AG09319 (cell line): ENCODE results near the gene SMS.

Experiments used
- DNase-seq: peaks from one replicate; pipeline ENCODE4 v3.0.0-alpha.2; 2010; ENCODE audit warnings: low read depth; ENCODE audit errors: extremely low read depth
- TF ChIP-seq, protein P1 (sequence below): IDR thresholded peaks from 2 replicates; pipeline ENCODE4 v1.5.1; 2011; ENCODE audit warnings: low read depth, mild to moderate bottlenecking, inconsistent platforms, low read length, moderate library complexity

The SMS gene

DNA sequence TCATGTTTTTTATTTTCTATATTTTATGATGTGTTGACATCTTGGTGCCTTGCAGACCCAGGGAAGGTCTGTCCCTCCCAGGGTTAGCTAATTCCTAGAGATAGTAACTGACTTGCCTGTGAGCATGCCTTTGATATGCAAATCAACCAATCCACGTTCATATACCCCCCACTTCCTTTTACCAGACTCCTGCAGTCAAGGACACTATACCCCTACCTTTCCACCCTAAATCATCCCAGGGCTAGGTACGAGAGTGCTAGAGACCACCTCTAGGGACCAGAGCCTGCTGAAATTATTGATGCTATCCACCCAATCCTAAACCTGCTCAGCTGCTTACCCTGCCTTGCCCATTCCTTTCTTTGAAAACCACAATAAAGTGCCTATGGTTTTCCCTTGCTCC lies 84.1 kb downstream of the SMS start:
- no peak for DNase-seq
- TF ChIP-seq, protein P1, sequence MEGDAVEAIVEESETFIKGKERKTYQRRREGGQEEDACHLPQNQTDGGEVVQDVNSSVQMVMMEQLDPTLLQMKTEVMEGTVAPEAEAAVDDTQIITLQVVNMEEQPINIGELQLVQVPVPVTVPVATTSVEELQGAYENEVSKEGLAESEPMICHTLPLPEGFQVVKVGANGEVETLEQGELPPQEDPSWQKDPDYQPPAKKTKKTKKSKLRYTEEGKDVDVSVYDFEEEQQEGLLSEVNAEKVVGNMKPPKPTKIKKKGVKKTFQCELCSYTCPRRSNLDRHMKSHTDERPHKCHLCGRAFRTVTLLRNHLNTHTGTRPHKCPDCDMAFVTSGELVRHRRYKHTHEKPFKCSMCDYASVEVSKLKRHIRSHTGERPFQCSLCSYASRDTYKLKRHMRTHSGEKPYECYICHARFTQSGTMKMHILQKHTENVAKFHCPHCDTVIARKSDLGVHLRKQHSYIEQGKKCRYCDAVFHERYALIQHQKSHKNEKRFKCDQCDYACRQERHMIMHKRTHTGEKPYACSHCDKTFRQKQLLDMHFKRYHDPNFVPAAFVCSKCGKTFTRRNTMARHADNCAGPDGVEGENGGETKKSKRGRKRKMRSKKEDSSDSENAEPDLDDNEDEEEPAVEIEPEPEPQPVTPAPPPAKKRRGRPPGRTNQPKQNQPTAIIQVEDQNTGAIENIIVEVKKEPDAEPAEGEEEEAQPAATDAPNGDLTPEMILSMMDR, result no peak

DNA sequence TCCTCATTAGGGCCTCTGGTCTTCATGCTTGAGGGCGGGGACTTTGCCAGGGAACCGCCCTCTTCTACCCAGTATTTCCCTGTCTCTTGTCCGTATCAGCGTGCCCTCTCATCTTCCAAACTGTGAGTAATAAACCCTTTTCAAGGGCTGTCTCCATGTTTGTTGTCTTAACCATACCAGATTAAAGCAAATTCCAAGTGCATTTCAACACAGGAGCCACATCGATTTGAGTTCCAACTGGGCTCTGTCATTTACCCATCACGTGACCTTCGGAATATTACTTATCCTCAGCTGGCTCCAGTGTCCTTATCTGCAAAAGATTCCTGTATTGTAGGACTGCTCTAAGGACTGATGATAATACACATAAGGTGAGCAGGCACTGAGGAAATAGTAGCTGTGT lies 85.2 kb downstream of the SMS start:
- DNase-seq, result no peak
- TF ChIP-seq, protein P1, result no peak

DNA sequence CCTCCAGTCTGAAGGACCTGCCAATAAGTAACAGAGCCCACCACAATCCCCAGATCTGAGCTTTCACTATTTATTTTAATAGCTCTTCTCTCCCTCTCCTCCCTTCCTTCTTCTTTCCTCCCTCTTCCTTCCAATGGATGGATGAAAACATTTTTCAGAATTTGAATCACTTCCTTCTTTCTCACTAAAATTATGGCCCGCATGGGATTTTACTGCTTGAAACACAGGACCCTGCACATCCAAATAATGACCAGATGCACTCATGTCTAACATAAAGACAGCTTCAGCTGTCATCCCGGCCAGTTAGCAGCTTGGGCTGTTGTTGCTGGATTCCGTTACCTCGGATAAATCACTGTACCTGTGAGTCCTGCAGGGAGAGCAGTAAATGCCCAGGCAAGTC lies 86.2 kb downstream of the SMS start:
- DNase-seq, result no peak
- TF ChIP-seq, protein P1, result no peak

DNA sequence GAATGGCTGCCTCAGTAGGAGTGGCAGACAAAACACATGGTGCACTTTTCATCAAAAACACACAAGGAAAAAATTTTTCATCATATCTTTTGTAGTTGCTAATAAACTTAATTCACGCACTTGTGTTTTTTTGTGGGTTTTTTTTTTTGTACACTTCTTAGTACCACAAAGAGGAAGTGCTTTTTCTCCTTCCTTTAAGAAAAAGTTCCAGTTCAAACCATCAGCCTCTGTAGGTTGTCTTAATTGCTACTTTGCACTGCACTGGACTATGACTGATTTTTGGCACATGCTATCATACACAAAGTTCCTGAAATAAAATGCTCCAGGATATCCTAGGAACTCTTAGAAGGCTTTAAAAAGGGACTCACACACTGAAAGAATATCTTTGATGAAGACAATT lies 91.6 kb downstream of the SMS start, which contains the start of gene PHEX:
TSS of gene PHEX (plus strand) at position 242 of the 400 bp plus-strand sequence. CDS start 681 bp downstream, outside the sequence.
- no peak for DNase-seq

DNA sequence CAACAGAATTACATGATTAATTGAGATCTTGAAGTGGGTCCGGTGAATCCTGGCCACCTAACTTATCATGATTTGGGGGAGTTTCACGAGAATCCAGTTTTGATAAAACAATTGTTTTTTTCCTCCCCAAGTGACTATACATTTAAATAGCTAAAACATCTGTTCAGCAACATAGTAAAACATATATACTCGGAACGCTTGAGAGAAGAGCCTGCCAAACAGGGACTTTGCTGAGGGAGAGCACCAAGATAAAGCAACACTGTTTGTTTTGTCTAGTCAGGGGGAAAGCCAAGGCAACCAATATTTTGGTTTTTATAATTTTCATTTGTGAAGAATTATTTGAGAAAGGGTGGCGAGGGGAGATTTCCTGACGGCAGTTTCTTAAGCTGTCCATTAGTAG lies 92.0 kb downstream of the SMS start:
- TF ChIP-seq, protein P1, result no peak
- no peak for DNase-seq

More for the DNA sequence above, 91.6 kb downstream of the SMS start, which contains the start of gene PHEX:
- TF ChIP-seq, protein P1, result no peak

DNA sequence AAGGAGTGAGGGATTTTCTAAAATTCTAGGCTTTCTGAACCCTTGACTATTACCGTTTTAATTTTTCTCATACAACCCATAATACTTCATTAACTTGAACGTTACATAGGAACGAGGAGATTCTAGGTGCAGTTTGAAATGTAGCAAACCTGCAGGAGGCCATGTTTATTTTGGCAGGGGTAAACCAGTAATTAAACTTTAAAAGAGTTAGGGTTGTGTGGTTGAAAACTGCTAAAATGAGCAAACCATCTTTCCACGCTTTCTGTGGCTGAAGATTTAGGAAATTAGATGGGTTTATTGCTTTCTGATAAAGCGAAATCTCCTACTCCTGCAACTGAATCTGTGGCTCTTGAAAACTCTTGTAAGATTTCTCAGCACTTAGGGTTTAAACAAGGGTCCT lies 93.3 kb downstream of the SMS start:
- TF ChIP-seq, protein P1, result no peak
- DNase-seq, result no peak

DNA sequence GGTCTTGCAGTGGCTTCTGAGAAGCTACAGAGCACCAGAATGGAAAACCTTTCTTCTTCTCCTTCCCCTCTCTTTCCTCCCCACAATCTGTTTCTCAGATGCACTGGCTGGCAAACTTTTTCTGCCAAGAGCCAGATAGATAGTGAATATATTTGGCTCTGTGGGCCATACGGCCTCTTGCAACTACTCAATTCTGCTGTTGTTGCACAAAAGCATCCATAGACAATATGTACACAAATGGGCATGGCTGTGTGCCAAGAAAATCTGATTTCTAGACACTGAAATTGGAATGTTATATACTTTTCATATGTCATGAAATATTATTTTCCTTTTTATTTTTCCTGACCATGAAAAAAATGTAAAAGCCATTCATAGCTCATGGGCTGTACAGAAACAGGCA lies 94.7 kb downstream of the SMS start:
- no peak for DNase-seq

More for the DNA sequence above, 94.7 kb downstream of the SMS start:
- TF ChIP-seq, protein P1, result no peak
